ENCODE measurements around the gene CALU.

The CALU gene

DNA sequence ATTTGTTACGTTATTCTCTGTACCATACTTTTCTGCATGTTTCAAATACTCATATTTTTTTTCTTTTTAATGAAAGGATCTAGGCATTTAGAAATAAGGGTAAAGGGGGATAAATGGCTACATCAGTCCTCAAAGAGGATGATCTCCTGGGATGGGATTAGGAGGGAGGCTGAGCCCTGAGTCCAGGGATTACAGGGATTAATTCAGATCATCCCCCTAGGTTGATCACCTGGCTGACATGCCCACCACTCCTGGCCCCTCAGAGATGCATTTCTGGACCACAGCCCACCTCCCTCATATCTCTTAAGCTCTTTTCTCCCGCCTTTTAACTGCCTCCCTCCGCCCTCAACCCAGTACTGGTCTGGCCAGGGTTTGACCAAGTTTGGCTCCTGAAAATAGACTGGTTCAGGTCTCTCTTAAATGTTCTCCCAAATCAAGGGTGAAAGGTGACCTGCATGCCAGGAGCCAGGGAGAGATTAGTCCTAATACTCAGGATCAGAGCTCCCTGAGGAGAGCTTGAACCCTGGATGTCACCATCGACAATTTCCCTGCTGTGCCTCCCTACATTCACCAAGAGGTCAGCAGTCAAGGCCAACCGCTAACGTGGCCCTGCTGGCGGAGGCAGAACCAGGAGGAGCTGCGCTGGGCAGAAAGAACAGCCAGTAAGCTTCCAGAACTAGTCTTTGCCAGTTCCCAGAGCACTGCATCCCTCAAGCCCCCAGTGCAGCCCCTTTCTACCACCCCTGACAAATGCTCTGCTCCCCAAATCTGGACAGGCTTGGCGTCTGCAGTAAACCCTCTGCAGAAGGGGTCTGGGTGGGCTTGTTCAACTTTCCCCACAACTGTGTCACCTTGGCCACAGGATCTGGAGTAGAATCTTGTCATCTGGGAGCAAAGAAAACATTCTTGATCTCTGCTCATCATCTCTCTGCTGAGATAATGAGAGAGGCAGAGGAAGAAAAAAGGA is 49.6 kb downstream of the CALU start:
- Histone ChIP-seq H4K20me1 (ENCODE audit: insufficient read depth, low read length) (no peaks in the 10 kb centered on the region), H3K4me2 (ENCODE audit: insufficient read depth, low read length) (no peak overlapping the region), H2AFZ (ENCODE audit: low read depth, low read length) (no peak overlapping the region), H3K36me3 (ENCODE audit: insufficient read depth, low read length) (no peaks in the 10 kb centered on the region; the same call in 1 of the 2 replicates), H3K9ac (ENCODE audit: low read depth, low read length) (no peak overlapping the region), H3K4me3 (ENCODE audit: low read depth in 1 of 2, low read length in 2 of 2) (no peak overlapping the region), H3K9me3 (ENCODE audit: insufficient read depth, low read length, severe bottlenecking) (no peaks in the 10 kb centered on the region), H3K27ac (ENCODE audit: low read length) (no peak overlapping the region), H3K4me1 (ENCODE audit: insufficient read depth, low read length) (peaks cover 21% of the 10 kb centered on the region), H3K27me3 (ENCODE audit: insufficient read depth, low read length, poor library complexity) (peaks cover 7% of the 10 kb centered on the region), H3K79me2 (ENCODE audit: insufficient read depth, low read length) (0 out of 2 replicates have a peak, but pooled peaks cover 7% of the 10 kb centered on the region)
- DNase-seq (no peak), ATAC-seq (ENCODE audit: insufficient read depth, low read depth) (no peak)
- TF ChIP-seq, protein P1, sequence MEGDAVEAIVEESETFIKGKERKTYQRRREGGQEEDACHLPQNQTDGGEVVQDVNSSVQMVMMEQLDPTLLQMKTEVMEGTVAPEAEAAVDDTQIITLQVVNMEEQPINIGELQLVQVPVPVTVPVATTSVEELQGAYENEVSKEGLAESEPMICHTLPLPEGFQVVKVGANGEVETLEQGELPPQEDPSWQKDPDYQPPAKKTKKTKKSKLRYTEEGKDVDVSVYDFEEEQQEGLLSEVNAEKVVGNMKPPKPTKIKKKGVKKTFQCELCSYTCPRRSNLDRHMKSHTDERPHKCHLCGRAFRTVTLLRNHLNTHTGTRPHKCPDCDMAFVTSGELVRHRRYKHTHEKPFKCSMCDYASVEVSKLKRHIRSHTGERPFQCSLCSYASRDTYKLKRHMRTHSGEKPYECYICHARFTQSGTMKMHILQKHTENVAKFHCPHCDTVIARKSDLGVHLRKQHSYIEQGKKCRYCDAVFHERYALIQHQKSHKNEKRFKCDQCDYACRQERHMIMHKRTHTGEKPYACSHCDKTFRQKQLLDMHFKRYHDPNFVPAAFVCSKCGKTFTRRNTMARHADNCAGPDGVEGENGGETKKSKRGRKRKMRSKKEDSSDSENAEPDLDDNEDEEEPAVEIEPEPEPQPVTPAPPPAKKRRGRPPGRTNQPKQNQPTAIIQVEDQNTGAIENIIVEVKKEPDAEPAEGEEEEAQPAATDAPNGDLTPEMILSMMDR (IDR thresholded peaks at IDR 0.05; ENCODE audit: borderline replicate concordance, extremely low read depth, low read length, poor library complexity, severe bottlenecking), result no peak
- TF ChIP-seq EZH2 (IDR thresholded peaks at IDR 0.05; ENCODE audit: borderline replicate concordance, low read depth, low read length, severe bottlenecking), result no peak

DNA sequence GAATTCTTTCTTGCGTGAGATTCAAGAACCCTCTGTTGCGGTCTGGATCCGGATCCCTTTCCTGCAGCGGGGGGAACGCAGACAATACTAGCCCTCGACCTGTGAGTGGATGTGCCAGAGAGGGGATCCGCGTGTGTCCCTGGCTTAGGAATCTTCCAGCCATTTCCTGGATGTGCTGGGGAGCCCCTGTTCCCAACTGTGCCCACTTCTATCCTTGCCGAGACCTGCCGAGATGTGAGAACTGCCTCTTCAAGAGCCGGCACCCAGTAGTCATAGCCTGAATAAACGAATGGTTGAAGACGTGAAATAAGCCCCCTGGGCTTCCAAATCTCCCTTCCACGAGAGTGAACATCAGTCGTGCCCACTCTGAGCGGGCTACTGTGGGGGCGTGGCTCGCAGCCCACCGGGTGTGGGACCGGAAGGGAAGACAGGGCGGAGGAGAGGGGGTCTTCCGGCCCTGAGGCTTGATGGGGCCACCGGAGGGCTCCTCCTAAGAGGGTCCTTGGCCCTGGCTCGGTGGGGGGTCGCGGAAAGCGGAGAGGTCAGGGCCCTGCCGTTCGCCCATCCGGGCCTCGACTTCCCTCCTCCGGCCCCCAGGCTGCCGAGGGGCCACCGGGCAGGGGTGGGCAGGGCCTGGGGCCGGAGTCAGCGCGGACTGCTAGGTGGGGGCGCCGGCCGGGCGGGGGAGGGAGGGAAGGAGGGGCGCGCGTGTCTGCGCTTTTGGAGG is 51.3 kb downstream of the CALU start:
- TF ChIP-seq, protein P1 (IDR thresholded peaks at IDR 0.05; ENCODE audit: borderline replicate concordance, extremely low read depth, low read length, poor library complexity, severe bottlenecking), result no peak
- TF ChIP-seq EZH2 (IDR thresholded peaks at IDR 0.05; ENCODE audit: borderline replicate concordance, low read depth, low read length, severe bottlenecking), result no peak
- Histone ChIP-seq H3K9me3 (ENCODE audit: insufficient read depth, low read length, severe bottlenecking) (no peaks in the 10 kb centered on the region), H3K79me2 (ENCODE audit: insufficient read depth, low read length) (0 out of 2 replicates have a peak, but pooled peaks cover 7% of the 10 kb centered on the region), H3K9ac (ENCODE audit: low read depth, low read length) (peak overlapping the region; percentile 86), H3K4me1 (ENCODE audit: insufficient read depth, low read length) (peaks cover 21% of the 10 kb centered on the region), H4K20me1 (ENCODE audit: insufficient read depth, low read length) (no peaks in the 10 kb centered on the region), H3K27me3 (ENCODE audit: insufficient read depth, low read length, poor library complexity) (peaks cover 7% of the 10 kb centered on the region), H2AFZ (ENCODE audit: low read depth, low read length) (peak overlapping the region; percentile 99), H3K4me3 (ENCODE audit: low read depth in 1 of 2, low read length in 2 of 2) (peak overlapping the region; percentile 93 to 99; a peak in 3 of 4 replicates), H3K36me3 (ENCODE audit: insufficient read depth, low read length) (peaks cover 11% of the 10 kb centered on the region), H3K4me2 (ENCODE audit: insufficient read depth, low read length) (peak overlapping the region; percentile 99), H3K27ac (ENCODE audit: low read length) (peak overlapping the region; percentile 66)
- peak; percentile 25 for ATAC-seq (ENCODE audit: insufficient read depth, low read depth)
- DNase-seq, result peak; percentile 40

DNA sequence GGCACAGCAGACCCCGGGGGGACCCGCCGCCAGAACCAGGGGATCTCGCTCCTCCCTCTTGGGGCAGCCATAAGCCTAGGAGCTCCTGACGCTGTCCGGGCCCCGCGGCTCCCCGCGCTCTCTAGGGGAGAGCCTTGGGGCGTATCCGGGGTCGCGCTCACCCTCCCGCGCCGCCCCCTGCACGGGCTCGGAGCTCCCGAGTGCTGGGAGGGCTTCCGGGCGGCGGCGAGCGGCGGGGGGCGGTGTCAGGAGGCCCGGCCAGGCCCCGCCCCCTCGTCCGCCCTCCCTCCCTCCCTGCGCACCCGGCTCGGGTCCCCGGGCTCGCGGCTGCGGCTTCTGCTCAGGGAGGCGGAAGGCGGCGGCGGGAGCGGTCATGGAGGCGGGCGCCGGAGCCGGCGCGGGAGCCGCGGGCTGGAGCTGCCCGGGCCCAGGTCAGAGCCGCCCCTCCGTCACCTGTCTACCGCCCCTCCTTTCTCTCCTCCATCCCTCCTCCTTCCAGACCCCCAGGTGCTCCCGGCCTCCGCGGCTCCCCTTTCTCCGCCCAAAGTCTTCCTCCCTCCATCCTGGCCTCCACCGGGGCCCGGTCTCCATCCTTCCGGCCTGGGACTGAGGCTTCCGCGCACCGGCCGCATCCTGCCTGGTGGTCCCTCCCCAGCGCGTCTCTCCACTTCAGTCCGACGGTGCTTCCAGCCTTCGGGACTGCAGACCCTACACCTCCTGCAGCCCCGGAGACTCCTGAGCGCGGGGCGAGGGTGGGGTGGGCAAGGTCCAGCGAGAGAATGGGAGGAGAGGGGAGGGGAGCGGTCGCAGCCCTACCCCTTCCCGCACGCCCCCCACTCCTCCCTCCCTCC is 52.2 kb downstream of the CALU start, which contains the start of gene CCDC136:
Gene CCDC136, plus strand, starts transcription at position 848 of the 851 bp plus-strand sequence. CDS start 444 bp downstream, outside the sequence.
- H4K20me1 ChIP-seq (ENCODE audit: insufficient read depth, low read length), result no peaks in the 10 kb centered on the region
- TF ChIP-seq EZH2 (IDR thresholded peaks at IDR 0.05; ENCODE audit: borderline replicate concordance, low read depth, low read length, severe bottlenecking), result no peak
- TF ChIP-seq, protein P1 (IDR thresholded peaks at IDR 0.05; ENCODE audit: borderline replicate concordance, extremely low read depth, low read length, poor library complexity, severe bottlenecking), result no peak
- H3K4me2 ChIP-seq (ENCODE audit: insufficient read depth, low read length), result peak within 1 kb of the TSS; percentile 99
- peak within 1 kb of the TSS; percentile 99 for H2AFZ ChIP-seq (ENCODE audit: low read depth, low read length)
- H3K4me1 ChIP-seq (ENCODE audit: insufficient read depth, low read length), result peaks cover 21% of the 10 kb centered on the region
- H3K9me3 ChIP-seq (ENCODE audit: insufficient read depth, low read length, severe bottlenecking), result no peaks in the 10 kb centered on the region
- DNase-seq (peak; percentile 86), ATAC-seq (ENCODE audit: insufficient read depth, low read depth) (peak; percentile 88)
- 0 out of 2 replicates have a peak, but pooled peaks cover 7% of the 10 kb centered on the region for H3K79me2 ChIP-seq (ENCODE audit: insufficient read depth, low read length)
- peak within 1 kb of the TSS; percentile 86 for H3K9ac ChIP-seq (ENCODE audit: low read depth, low read length)
- peak within 1 kb of the TSS; percentile 71 for H3K27ac ChIP-seq (ENCODE audit: low read length)
- peaks cover 7% of the 10 kb centered on the region for H3K27me3 ChIP-seq (ENCODE audit: insufficient read depth, low read length, poor library complexity)
- H3K4me3 ChIP-seq (ENCODE audit: low read depth in 1 of 2, low read length in 2 of 2), result peak within 1 kb of the TSS; percentile 93 to 99
- peaks cover 11% of the 10 kb centered on the region for H3K36me3 ChIP-seq (ENCODE audit: insufficient read depth, low read length)
